H9 (cell line): Measurements from ENCODE around the gene PRMT5. TPM values are rescaled to one million over a fixed set of nuclear protein-coding genes. Genes with fewer than 3 reads are reported as not detected.

ENCODE experiments used
- DNase-seq: peaks from one replicate; pipeline ENCODE4 v3.0.0-alpha.2; 2017
- H2AFZ ChIP-seq: one replicate; pipeline ENCODE4 v1.6.1; 2013; ENCODE audit warnings: mild to moderate bottlenecking, low read length, control low read depth, moderate library complexity
- H2AK5ac ChIP-seq: 2 replicates; pipeline ENCODE4 v1.6.1; 2013; ENCODE audit warnings: low read length, control low read depth, mixed read lengths; ENCODE audit not compliant: insufficient read length
- H2BK120ac ChIP-seq: one replicate; pipeline ENCODE4 v1.6.1; 2013; ENCODE audit warnings: low read depth, mild to moderate bottlenecking, low read length, control low read depth, inconsistent platforms; ENCODE audit not compliant: poor library complexity, severe bottlenecking
- H2BK12ac ChIP-seq: 2 replicates; pipeline ENCODE4 v1.6.1; 2013; ENCODE audit warnings: low read length, control low read depth, mixed read lengths, low read depth; ENCODE audit not compliant: insufficient read length
- H2BK15ac ChIP-seq: 2 replicates; pipeline ENCODE4 v1.6.1; 2013; ENCODE audit warnings: low read depth, low read length, control low read depth
- H2BK20ac ChIP-seq: one replicate; pipeline ENCODE4 v1.6.1; 2013; ENCODE audit warnings: low read depth, mild to moderate bottlenecking, low read length, control low read depth, inconsistent platforms; ENCODE audit not compliant: poor library complexity, severe bottlenecking
- H2BK5ac ChIP-seq: 2 replicates; pipeline ENCODE4 v1.6.1; 2013; ENCODE audit warnings: low read length, control low read depth, mixed read lengths; ENCODE audit not compliant: insufficient read length
- H3K14ac ChIP-seq: 2 replicates; pipeline ENCODE4 v1.6.1; 2013; ENCODE audit warnings: low read length, control low read depth; ENCODE audit not compliant: insufficient read depth
- H3K18ac ChIP-seq: 2 replicates; pipeline ENCODE4 v1.6.1; 2013; ENCODE audit warnings: low read depth, mild to moderate bottlenecking, mixed read lengths, low read length, control low read depth; ENCODE audit not compliant: insufficient read length
- H3K23ac ChIP-seq: 2 replicates; pipeline ENCODE4 v1.6.1; 2013; ENCODE audit warnings: low read length, control low read depth, mixed read lengths, low read depth; ENCODE audit not compliant: insufficient read length
- H3K23me2 ChIP-seq: 2 replicates; pipeline ENCODE4 v1.6.1; 2013; ENCODE audit warnings: low read depth, mild to moderate bottlenecking, mixed read lengths, low read length, control low read depth; ENCODE audit not compliant: insufficient read length, poor library complexity, severe bottlenecking
- H3K27ac ChIP-seq: 2 replicates; pipeline ENCODE4 v1.5.1; 2013; ENCODE audit warnings: low read length, control low read depth, mixed read lengths, low read depth; ENCODE audit not compliant: insufficient read length
- H3K27me3 ChIP-seq: 2 replicates; pipeline ENCODE4 v1.6.1; 2013; ENCODE audit warnings: low read length, control low read depth, inconsistent platforms; ENCODE audit not compliant: insufficient read depth
- H3K4ac ChIP-seq: 2 replicates; pipeline ENCODE4 v1.6.1; 2013; ENCODE audit warnings: low read depth, mild to moderate bottlenecking, control low read depth, inconsistent platforms, low read length, moderate library complexity
- H3K4me1 ChIP-seq: 2 replicates; pipeline ENCODE4 v1.6.1; 2013; ENCODE audit warnings: low read length, control low read depth, inconsistent platforms; ENCODE audit not compliant: insufficient read depth
- H3K4me2 ChIP-seq: 2 replicates; pipeline ENCODE4 v1.6.1; 2013; ENCODE audit warnings: low read length, control low read depth, mixed read lengths; ENCODE audit not compliant: insufficient read length, insufficient read depth
- H3K56ac ChIP-seq: 2 replicates; pipeline ENCODE4 v1.6.1; 2013; ENCODE audit warnings: low read depth, mild to moderate bottlenecking, mixed read lengths, low read length, control low read depth; ENCODE audit not compliant: insufficient read length
- H3K79me1 ChIP-seq: 2 replicates; pipeline ENCODE4 v1.6.1; 2013; ENCODE audit warnings: low read depth, mild to moderate bottlenecking, moderate library complexity, low read length, control low read depth, inconsistent platforms; ENCODE audit not compliant: insufficient read depth, poor library complexity, severe bottlenecking
- H3K79me2 ChIP-seq: 2 replicates; pipeline ENCODE4 v1.6.1; 2013; ENCODE audit warnings: low read length, control low read depth, inconsistent platforms; ENCODE audit not compliant: insufficient read depth
- H3K9ac ChIP-seq: 2 replicates; pipeline ENCODE4 v1.6.1; 2013; ENCODE audit warnings: low read length, control low read depth, mixed read lengths; ENCODE audit not compliant: insufficient read length; ENCODE audit errors: extremely low read depth
- H3K9me3 ChIP-seq: one replicate; pipeline ENCODE4 v1.6.1; 2013; ENCODE audit warnings: low read depth, low read length, inconsistent platforms; ENCODE audit not compliant: control insufficient read depth
- H3T11ph ChIP-seq: one replicate; pipeline ENCODE4 v1.6.1; 2013; ENCODE audit warnings: mild to moderate bottlenecking, low read length, control low read depth, inconsistent platforms
- H4K20me1 ChIP-seq: one replicate; pipeline ENCODE4 v1.6.1; 2013; ENCODE audit not compliant: control insufficient read depth, insufficient read length, insufficient read depth
- H4K5ac ChIP-seq: 2 replicates; pipeline ENCODE4 v1.6.1; 2013; ENCODE audit warnings: low read depth, mild to moderate bottlenecking, mixed read lengths, low read length, control low read depth; ENCODE audit not compliant: insufficient read length
- H4K8ac ChIP-seq: replicated peaks from 2 replicates; pipeline ENCODE4 v1.6.1; 2013; ENCODE audit warnings: low read length, control low read depth, mixed read lengths, low read depth; ENCODE audit not compliant: insufficient read length
- H4K91ac ChIP-seq: 2 replicates; pipeline ENCODE4 v1.6.1; 2013; ENCODE audit warnings: low read depth, mild to moderate bottlenecking, moderate library complexity, mixed read lengths, low read length, control low read depth; ENCODE audit not compliant: insufficient read length
- H3K27ac Mint-ChIP-seq, 3 experiments: 2 replicates in 2 of 3; 3 replicates in 1 of 3; pipeline ENCODE4 v1.8.0; 2020 to 2021; ENCODE audit warnings: mixed read lengths in 3 of 3, mild to moderate bottlenecking in 1 of 3, moderate library complexity in 1 of 3
- H3K27me3 Mint-ChIP-seq: 2 replicates; pipeline ENCODE4 v1.8.0; 2021; ENCODE audit warnings: low read depth, mild to moderate bottlenecking, moderate library complexity, mixed read lengths
- H3K36me3 Mint-ChIP-seq, 3 experiments: 2 replicates in 2 of 3; 3 replicates in 1 of 3; pipeline ENCODE4 v1.8.0; 2020 to 2021; ENCODE audit warnings: low read depth in 3 of 3, mixed read lengths in 3 of 3; ENCODE audit not compliant: insufficient read depth in 1 of 3
- H3K4me1 Mint-ChIP-seq, 2 experiments: 2 replicates each; pipeline ENCODE4 v1.8.0; 2020; ENCODE audit warnings: mixed read lengths in 2 of 2
- H3K4me3 Mint-ChIP-seq, 2 experiments: 2 replicates in 1 of 2; 3 replicates in 1 of 2; pipeline ENCODE4 v1.8.0; 2020 to 2021; ENCODE audit warnings: mild to moderate bottlenecking in 2 of 2, mixed read lengths in 2 of 2, moderate library complexity in 1 of 2
- H3K9me3 Mint-ChIP-seq, 2 experiments: 2 replicates in 1 of 2; 3 replicates in 1 of 2; pipeline ENCODE4 v1.8.0; 2020; ENCODE audit warnings: mild to moderate bottlenecking in 2 of 2, mixed read lengths in 2 of 2, moderate library complexity in 1 of 2
- CTCF ChIP-seq: fragments of 200-600 bp; sonication (generic); conservative IDR thresholded peaks from 3 replicates; pipeline ENCODE4 v1.8.0; 2021; ENCODE audit warnings: antibody characterized with exemption, mild to moderate bottlenecking
- WGBS: extraction: QIAGEN DNeasy Blood & Tissue Kit; methylation state at CpG from one replicate; pipeline ENCODE4 v1.1.7; 2013; ENCODE audit warnings: missing lambda C conversion rate, low lambda C conversion rate, mixed read lengths; ENCODE audit not compliant: insufficient read length; ENCODE audit errors: extremely low coverage; 5-methylcytosine and 5-hydroxymethylcytosine counted together
- total RNA-seq: library from RNA; stranded (reverse); gene quantifications from 2 replicates; pipeline ENCODE4 v1.2.1, GENCODE V29; 2021

The PRMT5 gene
- total RNA-seq, 1 experiment from 2014 or later: 141 TPM

GRCh38 chr14:22897357-22897756 is 31.8 kb downstream of the PRMT5 start:
- Histone ChIP-seq H2BK20ac (no peak overlapping the region), H3K14ac (no peak overlapping the region), H2BK12ac (no peak overlapping the region), H3K79me2 (no peaks in the 10 kb centered on the region), H2BK15ac (no peak overlapping the region), H3K4me2 (no peak overlapping the region), H3K4ac (no peak overlapping the region), H3T11ph (no peak overlapping the region), H3K23me2 (no peaks in the 10 kb centered on the region), H2BK120ac (no peak overlapping the region), H3K9ac (no peak overlapping the region), H4K91ac (no peak overlapping the region), H3K27ac (no peak overlapping the region), H3K18ac (no peak overlapping the region), H4K8ac (no peak overlapping the region), H3K27me3 (peaks cover 9% of the 10 kb centered on the region; the same call in 1 of the 2 replicates), H3K79me1 (no peaks in the 10 kb centered on the region), H3K9me3 (no peaks in the 10 kb centered on the region), H4K20me1 (no peaks in the 10 kb centered on the region), H3K4me1 (no peaks in the 10 kb centered on the region), H4K5ac (no peak overlapping the region), H2AFZ (no peak overlapping the region), H3K56ac (no peak overlapping the region), H2AK5ac (no peak overlapping the region), H2BK5ac (no peak overlapping the region), H3K23ac (no peak overlapping the region)
- H3K27ac Mint-ChIP-seq: no peak overlapping the region
- TF ChIP-seq CTCF: no peak
- H3K27me3 Mint-ChIP-seq: peaks cover 45% of the 10 kb centered on the region
- peaks cover 13 to 22% (median 17%) of the 10 kb centered on the region in 3 experiments; a peak in 6 of 7 replicates for H3K36me3 Mint-ChIP-seq
- peaks cover 18 to 25% of the 10 kb centered on the region in 2 experiments for H3K4me1 Mint-ChIP-seq
- WGBS: no CpG with 5 or more reads among the region's 1 CpG
- DNase-seq: no peak
- H3K9me3 Mint-ChIP-seq: no peaks in the 10 kb centered on the region
- H3K4me3 Mint-ChIP-seq: no peak overlapping the region
